NOMO-1 treated with dmso at 0.1 percent for 144 hours (cell line): ENCODE results near the gene CNRIP1.

Experiments
- DNase-seq: peaks from one replicate; lab custom pipeline; 2025; ENCODE audit not compliant: unreplicated experiment; lab: John Stamatoyannopoulos, UW

CNRIP1 gene

GRCh38 chr2:68251855-68252399 lies 67.8 kb downstream of the CNRIP1 start:
- no peak for DNase-seq

- peak; percentile 90 for DNase-seq
Measured at GRCh38 chr2:68251187-68251854, 68.4 kb downstream of the CNRIP1 start.

GRCh38 chr2:68250652-68251186 lies 69.0 kb downstream of the CNRIP1 start:
- DNase-seq: no peak

GRCh38 chr2:68250196-68250595 lies 69.6 kb downstream of the CNRIP1 start:
- no peak for DNase-seq

- no peak for DNase-seq
Measured at GRCh38 chr2:68248806-68249205, 70.9 kb downstream of the CNRIP1 start.

GRCh38 chr2:68248361-68248760 lies 71.4 kb downstream of the CNRIP1 start:
- DNase-seq: no peak

- no peak for DNase-seq
Measured at GRCh38 chr2:68246396-68246795, 73.4 kb downstream of the CNRIP1 start.

GRCh38 chr2:68245672-68246071 lies 74.1 kb downstream of the CNRIP1 start:
- no peak for DNase-seq

GRCh38 chr2:68245066-68245465 lies 74.7 kb downstream of the CNRIP1 start:
- no peak for DNase-seq

GRCh38 chr2:68244456-68244855 lies 75.3 kb downstream of the CNRIP1 start:
- DNase-seq: no peak
